ENCODE measurements around the gene MAGEA9.
"Not testable (repeated sequence)": the region's sequence is repeated elsewhere in the genome, so short reads cannot be mapped to it uniquely, and the experiment has no call there.

The MAGEA9 gene

GRCh38 chrX:149818652-149819051 lies 36.9 kb downstream of the MAGEA9 start:
- no peak for DNase-seq

GRCh38 chrX:149819371-149819770 lies 37.6 kb downstream of the MAGEA9 start:
- no peak for DNase-seq

DNA sequence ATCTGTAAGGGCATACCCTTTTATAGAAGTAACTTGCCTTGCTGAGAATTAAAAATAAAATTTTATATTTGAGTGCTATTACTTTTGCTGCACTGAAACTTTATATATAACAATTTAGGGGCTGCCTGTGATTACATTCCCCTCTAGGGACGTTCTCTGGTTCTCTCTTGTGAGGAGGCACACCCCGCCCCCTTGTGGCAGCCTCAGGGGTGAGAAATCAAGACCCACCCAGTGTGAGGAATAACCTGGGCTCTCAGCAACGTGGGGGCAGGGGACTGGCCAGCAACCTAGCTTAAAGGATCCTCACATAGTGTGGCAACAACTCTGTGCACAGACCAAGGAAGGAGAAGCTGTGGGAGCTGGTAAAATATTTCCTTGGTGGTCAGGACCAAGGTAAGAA lies 43.7 kb downstream of the MAGEA9 start:
- no peak for DNase-seq

DNA sequence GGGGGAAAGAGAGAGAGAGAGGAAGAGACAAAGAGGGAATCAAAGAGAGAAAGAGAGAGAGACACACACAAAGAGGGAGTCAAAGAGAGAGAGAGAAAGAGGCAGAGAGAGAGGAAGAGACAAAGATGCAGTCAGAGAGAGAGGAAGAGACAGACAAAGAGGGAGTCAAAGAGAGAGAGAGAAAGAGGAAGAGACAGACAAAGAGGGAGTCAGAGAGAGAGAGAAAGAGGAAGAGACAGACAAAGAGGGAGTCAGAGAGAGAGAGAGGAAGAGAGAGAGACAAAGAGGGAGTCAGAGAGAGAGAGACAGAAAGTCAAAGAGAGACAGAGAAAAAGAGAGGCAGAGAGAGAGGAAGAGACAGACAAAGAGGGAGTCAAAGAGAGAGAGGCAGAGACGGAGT lies 45.5 kb downstream of the MAGEA9 start:
- DNase-seq, result no peak

DNA sequence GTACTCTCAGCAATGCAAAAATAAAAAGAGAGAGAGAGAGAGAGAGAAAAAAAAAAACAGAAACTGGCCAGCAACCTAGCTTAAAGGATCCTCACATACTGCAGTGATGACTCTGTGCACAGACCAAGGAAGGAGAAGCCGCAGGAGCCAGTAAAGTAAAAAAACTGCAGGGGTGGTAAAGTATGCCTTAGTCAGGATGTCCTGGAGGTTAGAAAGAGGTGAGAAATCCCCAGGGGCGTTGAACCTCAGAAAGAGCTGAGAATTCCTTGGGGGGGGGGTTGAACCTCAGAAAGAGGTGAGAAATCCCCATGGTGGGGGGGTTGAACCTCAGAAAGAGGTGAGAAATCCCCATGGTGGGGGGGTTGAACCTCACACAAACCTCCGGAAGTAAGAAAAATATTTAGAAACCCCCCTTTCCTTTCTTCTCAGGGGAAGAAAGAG lies 48.0 kb downstream of the MAGEA9 start:
- no peak for DNase-seq

DNA sequence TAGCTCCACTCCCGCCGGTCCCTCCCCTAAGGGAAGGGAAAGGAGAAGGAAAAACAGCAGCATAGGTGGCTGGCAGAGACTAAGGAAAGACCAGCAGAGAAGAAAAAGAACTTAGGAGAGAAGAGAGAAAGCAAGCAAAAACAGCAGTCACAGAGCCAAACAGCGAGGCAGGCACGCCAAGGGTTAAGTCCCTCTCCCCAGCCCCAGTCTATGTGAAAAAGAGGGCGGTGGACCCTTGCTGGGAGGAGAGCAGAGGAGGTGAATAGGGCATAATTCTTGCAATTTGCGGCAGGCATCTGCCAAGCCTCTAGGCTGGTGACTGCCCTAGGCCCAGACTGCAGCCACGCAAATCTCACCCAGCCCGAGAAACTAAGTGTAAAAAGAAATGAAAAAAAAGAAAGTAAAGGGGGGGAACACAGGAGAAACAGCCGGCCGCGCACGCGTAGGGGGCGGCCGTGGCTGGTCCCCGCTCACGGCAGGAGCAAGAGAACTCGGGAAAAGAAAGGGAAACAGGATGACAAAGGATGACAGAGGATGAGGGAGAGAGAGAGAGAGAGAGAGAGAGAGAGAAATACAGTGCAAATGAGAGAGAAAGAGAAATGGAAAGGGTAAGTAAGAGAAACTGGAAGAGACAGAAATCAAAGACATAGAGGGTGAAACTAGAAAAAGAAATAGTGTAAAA lies 48.6 kb downstream of the MAGEA9 start:
- DNase-seq, result no peak

GRCh38 chrX:149831473-149831872 lies 49.7 kb downstream of the MAGEA9 start:
- DNase-seq, result no peak

DNA sequence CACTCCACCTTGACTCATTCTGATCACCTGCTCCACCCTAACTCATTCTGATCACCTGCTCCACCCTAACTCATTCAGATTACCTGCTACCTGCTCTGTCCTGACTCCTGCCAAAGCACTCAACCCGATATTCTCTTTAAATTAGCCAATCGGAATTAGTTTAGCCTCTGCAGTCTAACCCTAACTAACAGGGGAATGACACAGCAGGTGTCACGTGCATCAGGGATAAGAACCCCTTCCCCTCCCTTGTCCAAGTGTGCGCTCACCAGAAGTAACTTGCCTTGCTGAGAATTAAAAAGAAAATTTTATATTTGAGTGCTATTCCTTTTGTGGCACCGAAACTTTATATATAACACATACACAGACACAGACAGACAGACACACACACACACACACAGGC lies 55.0 kb downstream of the MAGEA9 start:
- not testable (repeated sequence) for DNase-seq

DNA sequence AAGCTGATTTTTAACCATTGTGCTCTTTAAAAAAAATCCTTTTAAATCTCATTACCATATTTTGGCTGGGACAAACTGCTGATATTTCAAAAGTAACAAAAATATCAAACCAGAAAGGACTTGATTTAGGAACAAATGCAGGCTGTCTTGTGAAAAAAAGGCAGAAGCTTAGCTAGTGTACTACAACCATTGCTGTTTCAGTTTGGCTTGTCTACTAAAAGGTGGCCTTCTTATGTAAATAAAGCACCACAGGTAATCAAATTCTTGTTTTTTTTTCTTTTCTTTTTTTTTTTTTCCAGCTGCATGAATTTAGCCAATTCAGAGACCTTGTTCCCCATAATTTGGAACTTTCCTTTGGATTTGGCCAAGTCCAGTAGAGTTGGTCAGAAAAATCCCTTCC lies 55.4 kb downstream of the MAGEA9 start:
- no peak for DNase-seq

All from NCI-H2081 treated with DMSO at 0.1 percent for 48 hours (cell line).